HepG2 (cell line): Measurements from ENCODE around the gene GPER1. TPM values are rescaled to one million over a fixed set of nuclear protein-coding genes. Genes with fewer than 3 reads are reported as not detected.

Source experiments
- ATAC-seq: fragments of 200-7000 bp; cut with Tn5 transposase; 3 replicates; pipeline ENCODE4 v1.9.1; 2020; ENCODE audit warnings: mild to moderate bottlenecking, moderate library complexity
- BruUV-seq: library from RNA; stranded (reverse); fragments of 400-500 nt; replicated peaks from 2 replicates; lab custom pipeline; 2021; lab: Mats Ljungman, UMichigan
- CTCF ChIA-PET: fragments of 300-600 bp; formaldehyde crosslinking; extraction: SDS; loops from one replicate; lab custom pipeline; 2021; ENCODE audit warnings: low total read pairs, inconsistent platforms, low intra/inter-chr PET ratio; lab: Yijun Ruan, JAX
- POLR2A ChIA-PET: fragments of 350-600 bp; sonication (Branson Sonifier 250); formaldehyde crosslinking; loops from one replicate; lab custom pipeline; 2020; ENCODE audit warnings: antibody characterized with exemption, inconsistent platforms; lab: Yijun Ruan, JAX
- DNase-seq: peaks from one replicate; pipeline ENCODE4 v3.0.0-alpha.2; 2015; ENCODE audit warnings: low spot score
- FAIRE-seq: peaks from 3 replicates; lab custom pipeline; 2011; peaks lifted over from hg19 to GRCh38; lab: Jason Lieb, UNC
- H2AFZ ChIP-seq: one replicate; pipeline ENCODE4 v1.6.1; 2011; ENCODE audit warnings: low read length, inconsistent platforms
- H3K27ac ChIP-seq: fragments of 300-600 bp; 3 replicates; pipeline ENCODE4 v1.8.0; 2011; ENCODE audit warnings: mixed run types, mild to moderate bottlenecking, mixed read lengths, low read length, inconsistent platforms; ENCODE audit not compliant: insufficient read depth; ENCODE audit errors: extremely low read length
- H3K27me3 ChIP-seq, 2 experiments: fragments of 200-600 bp in 1 of 2; 2 replicates in 1 of 2; 3 replicates in 1 of 2; pipeline versions ENCODE4 v1.6.0 to v1.8.0; 2011; ENCODE audit warnings: low read length in 2 of 2, mild to moderate bottlenecking in 2 of 2, moderate library complexity in 2 of 2, inconsistent platforms in 1 of 2; ENCODE audit not compliant: insufficient read depth in 2 of 2, control insufficient read depth in 1 of 2
- H3K36me3 ChIP-seq, 2 experiments: fragments of 200-600 bp in 1 of 2; replicated peaks in 1 of 2; 2 replicates in 1 of 2; 3 replicates in 1 of 2; pipeline versions ENCODE4 v1.5.1 to v1.8.0; 2011; ENCODE audit warnings: low read length in 2 of 2, inconsistent platforms in 1 of 2; ENCODE audit not compliant: insufficient read depth in 2 of 2, control insufficient read depth in 1 of 2
- H3K4me1 ChIP-seq: 2 replicates; pipeline ENCODE4 v1.5.1; 2012; ENCODE audit warnings: low read length, inconsistent platforms; ENCODE audit not compliant: insufficient read depth
- H3K4me2 ChIP-seq: 2 replicates; pipeline ENCODE4 v1.6.0; 2011; ENCODE audit warnings: low read depth, low read length, inconsistent platforms
- H3K4me3 ChIP-seq, 3 experiments: fragments of 200-600 bp in 1 of 3; sonication (generic), shearing (Covaris generic) in 1 of 3; replicated peaks in 1 of 3; 2 replicates each; pipeline ENCODE4 v1.5.1; 2011 to 2016; ENCODE audit warnings: low read length in 3 of 3, inconsistent platforms in 2 of 3, low read depth in 2 of 3, mild to moderate bottlenecking in 2 of 3, control low read depth in 1 of 3, mixed read lengths in 1 of 3; ENCODE audit not compliant: insufficient read depth in 1 of 3
- H3K79me2 ChIP-seq: one replicate; pipeline ENCODE4 v1.6.1; 2011; ENCODE audit warnings: low read length, inconsistent platforms; ENCODE audit not compliant: insufficient read depth
- H3K9ac ChIP-seq: 2 replicates; pipeline ENCODE4 v1.6.0; 2011; ENCODE audit warnings: mild to moderate bottlenecking, low read depth, low read length, inconsistent platforms; ENCODE audit not compliant: insufficient read depth
- H3K9me3 ChIP-seq: 2 replicates; pipeline ENCODE4 v1.5.1; 2012; ENCODE audit warnings: mild to moderate bottlenecking, low read length
- H4K20me1 ChIP-seq: 2 replicates; pipeline ENCODE4 v1.6.0; 2011; ENCODE audit warnings: inconsistent platforms, mild to moderate bottlenecking, low read length, moderate library complexity; ENCODE audit not compliant: insufficient read depth
- BRCA1 ChIP-seq: sonication (generic); formaldehyde crosslinking; IDR thresholded peaks from 2 replicates; pipeline ENCODE4 v1.4.0; 2020; ENCODE audit warnings: missing genetic modification reagents
- CC2D1A ChIP-seq: sonication (generic); formaldehyde crosslinking; IDR thresholded peaks from 2 replicates; pipeline ENCODE4 v1.8.1; 2023; ENCODE audit warnings: mild to moderate bottlenecking, missing genetic modification reagents
- CERS6 ChIP-seq: sonication (generic); formaldehyde crosslinking; IDR thresholded peaks from 2 replicates; pipeline ENCODE4 v1.5.0; 2020; ENCODE audit warnings: missing genetic modification reagents
- HDAC1 ChIP-seq: sonication (generic); formaldehyde crosslinking; IDR thresholded peaks from 2 replicates; pipeline ENCODE4 v1.5.1; 2020; ENCODE audit warnings: mild to moderate bottlenecking, missing genetic modification reagents
- HOXA9 ChIP-seq: sonication (generic); formaldehyde crosslinking; IDR thresholded peaks from 2 replicates; pipeline ENCODE4 v1.8.1; 2022; ENCODE audit warnings: missing genetic modification reagents, mild to moderate bottlenecking, moderate library complexity, borderline replicate concordance
- MIXL1 ChIP-seq: IDR thresholded peaks from 2 replicates; pipeline ENCODE4 v1.6.1; 2016
- POLR2G ChIP-seq: fragments of 200-400 bp; formaldehyde crosslinking; IDR thresholded peaks from 2 replicates; pipeline ENCODE4 v1.6.1; 2018; ENCODE audit warnings: mild to moderate bottlenecking, low read depth, low read length, moderate library complexity
- PRMT3 ChIP-seq: sonication (generic); formaldehyde crosslinking; IDR thresholded peaks from 2 replicates; pipeline ENCODE4 v1.8.1; 2022; ENCODE audit warnings: low read depth, mild to moderate bottlenecking, moderate library complexity, missing genetic modification reagents, borderline replicate concordance
- SMYD3 ChIP-seq: sonication (generic); formaldehyde crosslinking; IDR thresholded peaks from 2 replicates; pipeline ENCODE4 v1.8.1; 2023; ENCODE audit warnings: mild to moderate bottlenecking, missing genetic modification reagents
- TRAFD1 ChIP-seq: sonication (generic); formaldehyde crosslinking; IDR thresholded peaks from 2 replicates; pipeline ENCODE4 v1.5.1; 2020; ENCODE audit warnings: missing genetic modification reagents, mild to moderate bottlenecking, borderline replicate concordance
- YEATS2 ChIP-seq: sonication (generic); formaldehyde crosslinking; IDR thresholded peaks from 2 replicates; pipeline ENCODE4 v1.4.0; 2020; ENCODE audit warnings: missing genetic modification reagents, borderline replicate concordance
- ZFYVE20 ChIP-seq: sonication (generic); formaldehyde crosslinking; IDR thresholded peaks from 2 replicates; pipeline ENCODE4 v1.8.0; 2023; ENCODE audit warnings: low read depth, mild to moderate bottlenecking, moderate library complexity, missing genetic modification reagents, borderline replicate concordance
- ZSCAN21 ChIP-seq: sonication (generic); formaldehyde crosslinking; IDR thresholded peaks from 2 replicates; pipeline ENCODE4 v1.8.0; 2022; ENCODE audit warnings: mild to moderate bottlenecking, missing genetic modification reagents, moderate library complexity, borderline replicate concordance
- WGBS: methylation state at CpG from one replicate; pipeline ENCODE4 v1.1.6; 2017; ENCODE audit warnings: low lambda C conversion rate; 5-methylcytosine and 5-hydroxymethylcytosine counted together
- in situ Hi-C: cut with HindIII; loops from 2 replicates; pipeline ENCODE4 v1.10.0; 2017; ENCODE audit warnings: low pct_unique_long_range_greater_than_20kb; ENCODE audit not compliant: extremely low pct_ligation_motif_present
- intact Hi-C: fragments of 100-400 bp; cut with micrococcal nuclease; formaldehyde crosslinking; loops from one replicate; pipeline ENCODE4 v1.10.0; 2022; ENCODE audit not compliant: unreplicated experiment
- polyA plus RNA-seq, 8 experiments: library from polyadenylated mRNA; depleted of rRNA in 3 of 8; stranded (reverse) in 7 of 8; unstranded in 1 of 8; fragments of >200 nt; fragmentation: Illumina TruSeq in 4 of 8; extraction: Trizol in 4 of 8; gene quantifications; 2 replicates each; pipeline versions ENCODE4 v1.2.1 to v1.2.3, GENCODE V29; 2011 to 2016; ENCODE audit warnings: low read depth in 4 of 8, missing spikeins in 1 of 8, mixed read lengths in 1 of 8; ENCODE audit not compliant: insufficient read depth in 1 of 8
- total RNA-seq, 5 experiments: library from RNA; depleted of rRNA; stranded (reverse); fragments of >200 nt; fragmentation: Illumina TruSeq; extraction: Trizol; gene quantifications; 2 replicates each; pipeline ENCODE4 v1.2.3, GENCODE V29; 2016; ENCODE audit warnings: low read depth in 1 of 5

GPER1 gene
- total and polyA plus RNA-seq, 2 of the 13 experiments (the other 11 are each of a cell fraction or from before 2014, with no cell fraction given), result 12.7 to 19.7 TPM

- 94% methylated on average over 3 of the region's 3 CpGs for WGBS
- Histone ChIP-seq H3K4me3 (no peak overlapping the region), H3K27ac (no peak overlapping the region)
- no peak for TF ChIP-seq HDAC1 (CRISPR knock-in tag)
- TF ChIP-seq SMYD3 (CRISPR knock-in tag), result no peak
- no peak for TF ChIP-seq CERS6 (CRISPR knock-in tag)
- no peak for TF ChIP-seq BRCA1 (CRISPR knock-in tag)
- no peak for TF ChIP-seq CC2D1A
- TF ChIP-seq HOXA9 (CRISPR knock-in tag), result no peak
- TF ChIP-seq TRAFD1 (CRISPR knock-in tag), result no peak
- no peak for TF ChIP-seq ZSCAN21
- no peak for TF ChIP-seq ZFYVE20 (CRISPR knock-in tag)
- no peak for TF ChIP-seq MIXL1
- no peak for TF ChIP-seq PRMT3 (CRISPR knock-in tag)
- no peak for TF ChIP-seq YEATS2 (CRISPR knock-in tag)
- TF ChIP-seq POLR2G, result no peak
- TF ChIP-seq, all 625 proteins: peak for 0
- Histone ChIP-seq H3K4me1 (no peaks in the 10 kb centered on the region), H3K27me3 (no peaks in the 10 kb centered on the region), H2AFZ (no peak overlapping the region), H3K9me3 (no peaks in the 10 kb centered on the region), H3K9ac (no peak overlapping the region), H4K20me1 (no peaks in the 10 kb centered on the region), H3K4me2 (no peak overlapping the region), H3K36me3 (peaks cover 11 to 18% of the 10 kb centered on the region in 2 experiments; a peak in 3 of 5 replicates), H3K79me2 (peaks cover 10% of the 10 kb centered on the region)
- ChIA-PET CTCF (no interaction called here), POLR2A (no interaction called here)
- no peak for FAIRE-seq
- no peak for DNase-seq
- ATAC-seq, result no peak
- intact Hi-C loops, result no loop called here
- in situ Hi-C loops, result no loop called here
- no TSS peak for BruUV-seq
These were observed 23.2 kb downstream of the GPER1 start for GRCh38 chr7:1111156-1111555.
